Ovary (tissue), 3 donors: ENCODE measurements around the gene WASHC2A.
"Not testable (repeated sequence)": the region's sequence is repeated elsewhere in the genome, so short reads cannot be mapped to it uniquely, and the experiment has no call there.

ENCODE experiments used
- CTCF ChIP-seq, 3 donors: fragments of 450-650 bp in 2 of 3; fragments of 200-600 bp in 1 of 3; IDR thresholded peaks; one replicate each; pipeline versions ENCODE4 v1.5.1 to v1.8.0; 2016 to 2022; ENCODE audit warnings: antibody characterized with exemption in 3 of 3, mild to moderate bottlenecking in 1 of 3
- EP300 ChIP-seq: sonication (generic); formaldehyde crosslinking; IDR thresholded peaks from one replicate; pipeline ENCODE4 v1.6.1; 2017; ENCODE audit warnings: antibody characterized with exemption
- POLR2A ChIP-seq: fragments of 450-650 bp; IDR thresholded peaks from one replicate; pipeline ENCODE4 v1.6.1; 2017; ENCODE audit warnings: antibody characterized with exemption, mild to moderate bottlenecking, moderate library complexity
- donor health status: DM: no; HTN: no; CAD: no.

GRCh38 chr10:50102267-50102666 lies 34.5 kb downstream of the WASHC2A start:
- TF ChIP-seq CTCF (IDR thresholded peaks at IDR 0.05); POLR2A; EP300: not testable (repeated sequence)
